HepG2 (cell line): ENCODE data around the gene NFE2. TPM values are rescaled to one million over a fixed set of nuclear protein-coding genes. Genes with fewer than 3 reads are reported as not detected.

Experiments used
- CEBPG ChIP-seq: IDR thresholded peaks from 2 replicates; pipeline ENCODE4 v1.6.1; 2016
- CTCF ChIP-seq: sonication (generic); formaldehyde crosslinking; IDR thresholded peaks from 2 replicates; pipeline ENCODE4 v1.5.0; 2020; ENCODE audit warnings: mild to moderate bottlenecking, missing genetic modification reagents, moderate library complexity
- E2F1 ChIP-seq: sonication (generic); formaldehyde crosslinking; IDR thresholded peaks from 2 replicates; pipeline ENCODE4 v1.5.0; 2020; ENCODE audit warnings: missing genetic modification reagents
- GABPA ChIP-seq, 2 experiments: IDR thresholded peaks; 2 replicates each; pipeline ENCODE4 v1.6.1; 2011 to 2016; ENCODE audit warnings: low read depth in 2 of 2, low read length in 1 of 2, missing biosample characterization in 1 of 2, missing genetic modification characterization in 1 of 2
- ISX ChIP-seq: sonication (generic); formaldehyde crosslinking; conservative IDR thresholded peaks from 2 replicates; pipeline ENCODE4 v1.5.0; 2020; ENCODE audit warnings: missing genetic modification reagents
- MIXL1 ChIP-seq: IDR thresholded peaks from 2 replicates; pipeline ENCODE4 v1.6.1; 2016
- MNT ChIP-seq: fragments of 450-650 bp; IDR thresholded peaks from 2 replicates; pipeline ENCODE4 v1.6.1; 2016
- NKX3-1 ChIP-seq: sonication (generic); formaldehyde crosslinking; IDR thresholded peaks from 2 replicates; pipeline ENCODE4 v1.5.0; 2020; ENCODE audit warnings: missing genetic modification reagents
- NR2C2 ChIP-seq: sonication (generic); formaldehyde crosslinking; IDR thresholded peaks from 2 replicates; pipeline ENCODE4 v1.4.0; 2020; ENCODE audit warnings: missing genetic modification reagents, mild to moderate bottlenecking, moderate library complexity, borderline replicate concordance
- RORA ChIP-seq: sonication (generic); formaldehyde crosslinking; IDR thresholded peaks from 2 replicates; pipeline ENCODE4 v1.5.0; 2020; ENCODE audit warnings: mild to moderate bottlenecking, missing genetic modification reagents, moderate library complexity
- SMC3 ChIP-seq: IDR thresholded peaks from 2 replicates; pipeline ENCODE4 v1.6.1; 2011; ENCODE audit warnings: low read length, improper control_type of control experiment
- SRSF4 ChIP-seq: fragments of 200-400 bp; formaldehyde crosslinking; IDR thresholded peaks from one replicate; pipeline ENCODE4 v1.6.1; 2018; ENCODE audit warnings: mild to moderate bottlenecking, low read depth, low read length, moderate library complexity; ENCODE audit not compliant: poor library complexity, severe bottlenecking
- ZNF10 ChIP-seq: sonication (generic); formaldehyde crosslinking; IDR thresholded peaks from 2 replicates; pipeline ENCODE4 v1.4.0; 2020; ENCODE audit warnings: mild to moderate bottlenecking, low read depth, missing genetic modification reagents, borderline replicate concordance
- ZNF430 ChIP-seq: sonication (generic); formaldehyde crosslinking; IDR thresholded peaks from 2 replicates; pipeline ENCODE4 v1.9.0; 2021; ENCODE audit warnings: mild to moderate bottlenecking, missing genetic modification reagents
- ZNF777 ChIP-seq: sonication (generic); formaldehyde crosslinking; IDR thresholded peaks from 2 replicates; pipeline ENCODE4 v1.4.0; 2020; ENCODE audit warnings: missing genetic modification reagents
- ZNF850 ChIP-seq: sonication (generic); formaldehyde crosslinking; conservative IDR thresholded peaks from 2 replicates; pipeline ENCODE4 v1.9.0; 2021; ENCODE audit warnings: mild to moderate bottlenecking, missing genetic modification reagents
- polyA plus RNA-seq, 8 experiments: library from polyadenylated mRNA; depleted of rRNA in 3 of 8; stranded (reverse) in 7 of 8; unstranded in 1 of 8; fragments of >200 nt; fragmentation: Illumina TruSeq in 4 of 8; extraction: Trizol in 4 of 8; gene quantifications; 2 replicates each; pipeline versions ENCODE4 v1.2.1 to v1.2.3, GENCODE V29; 2011 to 2016; ENCODE audit warnings: low read depth in 4 of 8, missing spikeins in 1 of 8, mixed read lengths in 1 of 8; ENCODE audit not compliant: insufficient read depth in 1 of 8
- total RNA-seq, 5 experiments: library from RNA; depleted of rRNA; stranded (reverse); fragments of >200 nt; fragmentation: Illumina TruSeq; extraction: Trizol; gene quantifications; 2 replicates each; pipeline ENCODE4 v1.2.3, GENCODE V29; 2016; ENCODE audit warnings: low read depth in 1 of 5
- TF ChIP-seq, protein P1 (sequence below): fragments of 450-650 bp; IDR thresholded peaks from 2 replicates; pipeline ENCODE4 v1.6.1; 2017; ENCODE audit warnings: mild to moderate bottlenecking
- TF ChIP-seq, protein P2 (sequence below): sonication (generic); formaldehyde crosslinking; IDR thresholded peaks from 2 replicates; pipeline ENCODE4 v1.4.0; 2020; ENCODE audit warnings: missing genetic modification reagents
- TF ChIP-seq, protein P3 (sequence below): sonication (generic); formaldehyde crosslinking; IDR thresholded peaks from 2 replicates; pipeline ENCODE4 v1.5.1; 2020; ENCODE audit warnings: missing genetic modification reagents, mild to moderate bottlenecking, borderline replicate concordance

The NFE2 gene
- total and polyA plus RNA-seq, 2 of the 13 experiments (the other 11 are each of a cell fraction or from before 2014, with no cell fraction given) = 4.5 to 7.8 TPM

DNA sequence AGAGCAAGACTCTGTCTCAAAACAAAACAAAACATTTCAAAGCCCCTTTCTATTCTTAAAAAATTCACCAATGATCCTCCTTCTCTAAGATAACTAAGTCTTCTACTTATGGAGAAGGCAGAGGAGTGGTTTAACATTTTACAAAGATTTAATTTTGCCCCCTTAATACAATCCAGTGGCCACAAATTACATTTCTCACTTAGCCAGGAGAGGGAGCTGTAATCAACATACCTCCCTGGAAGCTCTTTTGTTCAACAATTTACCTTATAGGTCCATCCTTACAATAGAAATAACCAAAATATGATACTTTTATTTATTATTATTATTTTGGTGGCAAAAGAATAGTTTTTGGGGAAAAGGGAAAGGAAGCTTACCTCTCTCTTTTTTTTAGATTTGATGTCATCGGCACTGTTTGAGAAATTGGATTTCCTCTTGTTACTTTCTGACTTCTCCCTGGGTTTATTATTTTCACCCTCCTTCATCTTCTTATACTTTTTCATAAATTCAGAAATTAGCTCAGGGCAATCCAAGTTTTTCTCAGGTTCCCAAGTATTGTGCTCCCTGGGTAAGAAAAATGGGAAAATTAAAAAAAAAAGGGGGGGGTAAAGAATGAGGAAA lies 49.0 kb downstream of the NFE2 start (continued):
- TF ChIP-seq MNT (no peak), NKX3-1 (CRISPR knock-in tag) (no peak), E2F1 (CRISPR knock-in tag) (no peak), ZNF10 (no peak), CTCF (CRISPR knock-in tag) (peak; percentile 59), RORA (CRISPR knock-in tag) (no peak), MIXL1 (CRISPR knock-in tag) (0 out of 2 replicates have a peak, but pooled peaks have one; percentile 21), ZNF430 (CRISPR knock-in tag) (no peak), CEBPG (CRISPR knock-in tag) (no peak), SRSF4 (no peak), GABPA (IDR thresholded peaks at IDR 0.05; ENCODE audit: low read depth, low read length) (no peak), GABPA (CRISPR knock-in tag; IDR thresholded peaks at IDR 0.05; ENCODE audit: low read depth) (no peak), ISX (CRISPR knock-in tag) (no peak), SMC3 (peak; percentile 71), ZNF777 (CRISPR knock-in tag) (no peak), ZNF850 (no peak), NR2C2 (no peak)
- TF ChIP-seq, protein P1, sequence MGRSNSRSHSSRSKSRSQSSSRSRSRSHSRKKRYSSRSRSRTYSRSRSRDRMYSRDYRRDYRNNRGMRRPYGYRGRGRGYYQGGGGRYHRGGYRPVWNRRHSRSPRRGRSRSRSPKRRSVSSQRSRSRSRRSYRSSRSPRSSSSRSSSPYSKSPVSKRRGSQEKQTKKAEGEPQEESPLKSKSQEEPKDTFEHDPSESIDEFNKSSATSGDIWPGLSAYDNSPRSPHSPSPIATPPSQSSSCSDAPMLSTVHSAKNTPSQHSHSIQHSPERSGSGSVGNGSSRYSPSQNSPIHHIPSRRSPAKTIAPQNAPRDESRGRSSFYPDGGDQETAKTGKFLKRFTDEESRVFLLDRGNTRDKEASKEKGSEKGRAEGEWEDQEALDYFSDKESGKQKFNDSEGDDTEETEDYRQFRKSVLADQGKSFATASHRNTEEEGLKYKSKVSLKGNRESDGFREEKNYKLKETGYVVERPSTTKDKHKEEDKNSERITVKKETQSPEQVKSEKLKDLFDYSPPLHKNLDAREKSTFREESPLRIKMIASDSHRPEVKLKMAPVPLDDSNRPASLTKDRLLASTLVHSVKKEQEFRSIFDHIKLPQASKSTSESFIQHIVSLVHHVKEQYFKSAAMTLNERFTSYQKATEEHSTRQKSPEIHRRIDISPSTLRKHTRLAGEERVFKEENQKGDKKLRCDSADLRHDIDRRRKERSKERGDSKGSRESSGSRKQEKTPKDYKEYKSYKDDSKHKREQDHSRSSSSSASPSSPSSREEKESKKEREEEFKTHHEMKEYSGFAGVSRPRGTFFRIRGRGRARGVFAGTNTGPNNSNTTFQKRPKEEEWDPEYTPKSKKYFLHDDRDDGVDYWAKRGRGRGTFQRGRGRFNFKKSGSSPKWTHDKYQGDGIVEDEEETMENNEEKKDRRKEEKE = no peak
- TF ChIP-seq, protein P2, sequence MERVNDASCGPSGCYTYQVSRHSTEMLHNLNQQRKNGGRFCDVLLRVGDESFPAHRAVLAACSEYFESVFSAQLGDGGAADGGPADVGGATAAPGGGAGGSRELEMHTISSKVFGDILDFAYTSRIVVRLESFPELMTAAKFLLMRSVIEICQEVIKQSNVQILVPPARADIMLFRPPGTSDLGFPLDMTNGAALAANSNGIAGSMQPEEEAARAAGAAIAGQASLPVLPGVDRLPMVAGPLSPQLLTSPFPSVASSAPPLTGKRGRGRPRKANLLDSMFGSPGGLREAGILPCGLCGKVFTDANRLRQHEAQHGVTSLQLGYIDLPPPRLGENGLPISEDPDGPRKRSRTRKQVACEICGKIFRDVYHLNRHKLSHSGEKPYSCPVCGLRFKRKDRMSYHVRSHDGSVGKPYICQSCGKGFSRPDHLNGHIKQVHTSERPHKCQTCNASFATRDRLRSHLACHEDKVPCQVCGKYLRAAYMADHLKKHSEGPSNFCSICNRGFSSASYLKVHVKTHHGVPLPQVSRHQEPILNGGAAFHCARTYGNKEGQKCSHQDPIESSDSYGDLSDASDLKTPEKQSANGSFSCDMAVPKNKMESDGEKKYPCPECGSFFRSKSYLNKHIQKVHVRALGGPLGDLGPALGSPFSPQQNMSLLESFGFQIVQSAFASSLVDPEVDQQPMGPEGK = no peak
- TF ChIP-seq, protein P3, sequence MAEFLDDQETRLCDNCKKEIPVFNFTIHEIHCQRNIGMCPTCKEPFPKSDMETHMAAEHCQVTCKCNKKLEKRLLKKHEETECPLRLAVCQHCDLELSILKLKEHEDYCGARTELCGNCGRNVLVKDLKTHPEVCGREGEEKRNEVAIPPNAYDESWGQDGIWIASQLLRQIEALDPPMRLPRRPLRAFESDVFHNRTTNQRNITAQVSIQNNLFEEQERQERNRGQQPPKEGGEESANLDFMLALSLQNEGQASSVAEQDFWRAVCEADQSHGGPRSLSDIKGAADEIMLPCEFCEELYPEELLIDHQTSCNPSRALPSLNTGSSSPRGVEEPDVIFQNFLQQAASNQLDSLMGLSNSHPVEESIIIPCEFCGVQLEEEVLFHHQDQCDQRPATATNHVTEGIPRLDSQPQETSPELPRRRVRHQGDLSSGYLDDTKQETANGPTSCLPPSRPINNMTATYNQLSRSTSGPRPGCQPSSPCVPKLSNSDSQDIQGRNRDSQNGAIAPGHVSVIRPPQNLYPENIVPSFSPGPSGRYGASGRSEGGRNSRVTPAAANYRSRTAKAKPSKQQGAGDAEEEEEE = no peak
